Measurements from ENCODE around the gene TBXAS1.

DNA sequence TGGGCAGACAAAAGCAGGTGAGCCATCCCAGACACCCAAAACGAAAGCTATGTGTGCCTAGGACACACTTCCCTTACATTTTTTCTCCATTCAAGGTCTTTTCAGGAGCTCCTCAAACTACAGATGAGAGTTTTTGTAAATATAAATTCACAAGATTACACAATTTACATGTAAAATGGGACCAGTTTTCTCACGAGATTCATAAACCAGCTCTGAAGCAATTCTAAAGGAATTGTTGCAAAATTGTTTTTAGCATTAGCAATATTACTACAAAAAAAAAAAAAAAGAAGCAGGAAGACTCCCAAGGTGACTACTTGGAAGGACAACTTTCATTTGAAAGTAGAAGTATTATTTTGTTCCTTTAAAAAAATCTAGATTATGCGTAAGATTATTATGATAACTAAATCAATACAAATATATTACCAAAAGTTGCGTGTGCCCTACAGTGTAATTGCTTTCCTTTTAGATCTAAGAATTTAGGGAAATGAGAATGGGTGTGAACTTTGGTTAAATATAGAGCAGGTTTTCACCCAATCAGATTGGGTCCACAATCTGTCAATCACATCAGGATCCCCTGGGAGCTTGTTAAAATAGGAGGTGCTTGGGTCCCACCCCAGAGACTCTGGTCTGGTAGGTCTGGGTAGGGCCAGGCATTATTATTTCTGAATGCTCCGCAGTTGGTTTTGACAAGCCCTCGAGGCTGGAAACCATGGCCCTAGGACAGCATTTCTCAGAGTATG is 72.2 kb downstream of the TBXAS1 start:
- TF ChIP-seq, protein P1, sequence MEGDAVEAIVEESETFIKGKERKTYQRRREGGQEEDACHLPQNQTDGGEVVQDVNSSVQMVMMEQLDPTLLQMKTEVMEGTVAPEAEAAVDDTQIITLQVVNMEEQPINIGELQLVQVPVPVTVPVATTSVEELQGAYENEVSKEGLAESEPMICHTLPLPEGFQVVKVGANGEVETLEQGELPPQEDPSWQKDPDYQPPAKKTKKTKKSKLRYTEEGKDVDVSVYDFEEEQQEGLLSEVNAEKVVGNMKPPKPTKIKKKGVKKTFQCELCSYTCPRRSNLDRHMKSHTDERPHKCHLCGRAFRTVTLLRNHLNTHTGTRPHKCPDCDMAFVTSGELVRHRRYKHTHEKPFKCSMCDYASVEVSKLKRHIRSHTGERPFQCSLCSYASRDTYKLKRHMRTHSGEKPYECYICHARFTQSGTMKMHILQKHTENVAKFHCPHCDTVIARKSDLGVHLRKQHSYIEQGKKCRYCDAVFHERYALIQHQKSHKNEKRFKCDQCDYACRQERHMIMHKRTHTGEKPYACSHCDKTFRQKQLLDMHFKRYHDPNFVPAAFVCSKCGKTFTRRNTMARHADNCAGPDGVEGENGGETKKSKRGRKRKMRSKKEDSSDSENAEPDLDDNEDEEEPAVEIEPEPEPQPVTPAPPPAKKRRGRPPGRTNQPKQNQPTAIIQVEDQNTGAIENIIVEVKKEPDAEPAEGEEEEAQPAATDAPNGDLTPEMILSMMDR (IDR thresholded peaks at IDR 0.05; ENCODE audit: poor library complexity, severe bottlenecking) = no peak
- no peak for TF ChIP-seq POLR2AphosphoS5 (IDR thresholded peaks at IDR 0.05)
- TF ChIP-seq, protein P2, sequence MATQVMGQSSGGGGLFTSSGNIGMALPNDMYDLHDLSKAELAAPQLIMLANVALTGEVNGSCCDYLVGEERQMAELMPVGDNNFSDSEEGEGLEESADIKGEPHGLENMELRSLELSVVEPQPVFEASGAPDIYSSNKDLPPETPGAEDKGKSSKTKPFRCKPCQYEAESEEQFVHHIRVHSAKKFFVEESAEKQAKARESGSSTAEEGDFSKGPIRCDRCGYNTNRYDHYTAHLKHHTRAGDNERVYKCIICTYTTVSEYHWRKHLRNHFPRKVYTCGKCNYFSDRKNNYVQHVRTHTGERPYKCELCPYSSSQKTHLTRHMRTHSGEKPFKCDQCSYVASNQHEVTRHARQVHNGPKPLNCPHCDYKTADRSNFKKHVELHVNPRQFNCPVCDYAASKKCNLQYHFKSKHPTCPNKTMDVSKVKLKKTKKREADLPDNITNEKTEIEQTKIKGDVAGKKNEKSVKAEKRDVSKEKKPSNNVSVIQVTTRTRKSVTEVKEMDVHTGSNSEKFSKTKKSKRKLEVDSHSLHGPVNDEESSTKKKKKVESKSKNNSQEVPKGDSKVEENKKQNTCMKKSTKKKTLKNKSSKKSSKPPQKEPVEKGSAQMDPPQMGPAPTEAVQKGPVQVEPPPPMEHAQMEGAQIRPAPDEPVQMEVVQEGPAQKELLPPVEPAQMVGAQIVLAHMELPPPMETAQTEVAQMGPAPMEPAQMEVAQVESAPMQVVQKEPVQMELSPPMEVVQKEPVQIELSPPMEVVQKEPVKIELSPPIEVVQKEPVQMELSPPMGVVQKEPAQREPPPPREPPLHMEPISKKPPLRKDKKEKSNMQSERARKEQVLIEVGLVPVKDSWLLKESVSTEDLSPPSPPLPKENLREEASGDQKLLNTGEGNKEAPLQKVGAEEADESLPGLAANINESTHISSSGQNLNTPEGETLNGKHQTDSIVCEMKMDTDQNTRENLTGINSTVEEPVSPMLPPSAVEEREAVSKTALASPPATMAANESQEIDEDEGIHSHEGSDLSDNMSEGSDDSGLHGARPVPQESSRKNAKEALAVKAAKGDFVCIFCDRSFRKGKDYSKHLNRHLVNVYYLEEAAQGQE (IDR thresholded peaks at IDR 0.05; ENCODE audit: borderline replicate concordance) = no peak
- TF ChIP-seq TAF1 (IDR thresholded peaks at IDR 0.05; ENCODE audit: low read depth) = no peak
- no peak for TF ChIP-seq EP300 (conservative IDR thresholded peaks at IDR 0.05; ENCODE audit: poor library complexity, severe bottlenecking)

All from neural cell (in vitro differentiated cells).